ENCODE results near the gene DEGS1. TPM values are rescaled to one million over a fixed set of nuclear protein-coding genes. Genes with fewer than 3 reads are reported as not detected.

DEGS1 gene
- total and polyA plus RNA-seq, 8 donors: 9.0 to 22.7 (median 11.0) TPM

DNA sequence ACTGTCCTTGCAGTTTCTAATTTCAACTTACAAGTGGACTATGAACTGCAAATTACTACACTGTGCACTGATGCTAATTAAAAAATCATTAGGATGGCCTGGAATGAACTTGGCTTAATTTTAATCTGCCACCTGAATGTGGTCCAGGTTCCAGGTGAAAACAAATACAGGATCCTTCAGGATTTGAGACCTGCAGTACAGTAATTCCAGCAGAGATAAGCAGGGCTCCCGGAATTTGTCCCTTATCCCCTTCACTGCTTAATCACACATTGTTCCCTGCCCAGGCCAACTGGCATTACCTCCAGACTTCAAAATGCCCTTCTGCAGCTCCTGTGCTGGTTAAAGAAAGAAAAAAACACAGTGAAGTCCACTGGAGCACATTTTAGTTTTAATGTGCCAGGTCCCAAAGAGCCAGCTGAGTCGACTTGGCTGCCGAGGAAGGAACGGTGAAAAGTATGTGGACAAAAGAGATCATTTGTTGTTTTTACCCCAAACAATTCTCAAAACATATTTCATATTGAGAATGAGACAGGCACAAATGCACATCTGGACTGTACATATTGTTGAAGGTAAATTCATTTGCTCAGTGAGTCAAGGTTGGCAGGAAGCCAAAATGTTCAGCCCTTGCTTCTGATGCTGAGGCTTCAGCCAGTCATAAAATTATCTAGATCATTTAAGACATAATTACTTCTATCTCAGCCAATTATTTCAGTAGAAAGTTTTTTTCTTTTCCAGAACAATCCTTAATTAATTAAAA is 28.3 kb downstream of the DEGS1 start:
- peak in 4 of 6 donors; percentile 33 to 50 (median 36) for DNase-seq
- intact Hi-C loops (cut with DNase I): no loop called here
- peaks cover 0 to 18% (median 0%) of the 10 kb centered on the region in 3 donors for H3K4me1 ChIP-seq

GRCh38 chr1:224212618-224213061 is 29.6 kb downstream of the DEGS1 start:
- no peak for TF ChIP-seq CTCF (IDR thresholded peaks at IDR 0.05)
- H3K27ac ChIP-seq: no peak overlapping the region

More for the DNA sequence above, 28.3 kb downstream of the DEGS1 start:
- FAIRE-seq (no peak), ATAC-seq (peak; percentile 60 to 88 (median 66))
- TF ChIP-seq CTCF (IDR thresholded peaks at IDR 0.05): no peak
- Histone ChIP-seq H3K27ac (peak overlapping the region in 2 of 4 donors; percentile 27 to 34), H3K36me3 (no peaks in the 10 kb centered on the region), H3K9me3 (no peaks in the 10 kb centered on the region), H3K4me3 (no peak overlapping the region), H3K27me3 (no peaks in the 10 kb centered on the region)
- 8 to 15% methylated on average over 4 of the region's 4 CpGs for WGBS, 2 donors

DNA sequence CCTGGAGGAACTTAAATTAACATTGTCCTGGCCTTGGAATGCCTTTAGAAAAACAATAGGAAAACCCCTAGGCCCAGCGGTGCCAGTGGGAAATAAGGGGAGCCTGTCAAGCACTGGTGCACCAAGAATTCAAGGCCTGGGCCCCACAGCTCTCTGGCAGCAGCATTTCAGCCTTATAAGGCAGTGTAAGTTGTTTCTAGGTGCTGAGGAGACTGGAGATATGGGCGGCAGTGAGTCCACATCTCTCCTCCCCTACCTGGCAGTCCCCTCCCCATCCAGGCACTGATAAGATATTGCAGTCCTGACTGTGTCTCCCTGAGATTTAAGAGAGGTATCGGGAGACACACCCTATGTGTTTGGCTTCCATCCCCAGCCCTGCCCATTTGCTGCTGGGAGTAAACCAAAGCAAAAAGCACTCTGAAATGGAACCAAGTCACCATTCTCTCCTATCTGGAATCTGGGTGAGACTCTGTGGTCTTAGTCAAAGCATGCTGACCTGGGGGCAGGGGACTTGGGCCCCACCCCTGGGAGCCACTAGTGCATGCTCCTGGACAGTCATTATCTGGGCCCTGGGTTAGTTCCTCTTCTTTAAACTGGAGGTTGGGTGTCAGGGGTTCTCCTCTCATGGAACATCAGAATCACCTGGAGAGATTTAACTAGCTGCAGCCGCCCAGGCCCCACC is 30.5 kb downstream of the DEGS1 start:
- DNase-seq (peak in 1 of 6 donors; percentile 34), ATAC-seq (peak in 2 of 4 donors; percentile 45 to 81), FAIRE-seq (no peak)
- WGBS, 2 donors: 72 to 74% methylated on average over 4 of the region's 4 CpGs
- no peak for TF ChIP-seq CTCF (IDR thresholded peaks at IDR 0.05)
- no peak overlapping the region for H3K4me3 ChIP-seq
- no peaks in the 10 kb centered on the region for H3K27me3 ChIP-seq
- H3K27ac ChIP-seq: no peak overlapping the region
- peaks cover 0 to 18% (median 0%) of the 10 kb centered on the region in 3 donors for H3K4me1 ChIP-seq
- no peaks in the 10 kb centered on the region for H3K36me3 ChIP-seq
- intact Hi-C loops (cut with DNase I): no loop called here
- no peaks in the 10 kb centered on the region for H3K9me3 ChIP-seq

More at GRCh38 chr1:224212618-224213061, 29.6 kb downstream of the DEGS1 start:
- Histone ChIP-seq H3K4me3 (no peak overlapping the region), H3K4me1 (peaks cover 0 to 18% (median 0%) of the 10 kb centered on the region in 3 donors), H3K9me3 (no peaks in the 10 kb centered on the region), H3K27me3 (no peaks in the 10 kb centered on the region), H3K36me3 (no peaks in the 10 kb centered on the region)
- no peak for FAIRE-seq
- ATAC-seq: peak in 1 of 4 donors; percentile 11
- intact Hi-C loops (cut with DNase I): no loop called here
- DNase-seq: no peak
- WGBS, 2 donors: 86 to 95% methylated on average over 13 of the region's 13 CpGs

DNA sequence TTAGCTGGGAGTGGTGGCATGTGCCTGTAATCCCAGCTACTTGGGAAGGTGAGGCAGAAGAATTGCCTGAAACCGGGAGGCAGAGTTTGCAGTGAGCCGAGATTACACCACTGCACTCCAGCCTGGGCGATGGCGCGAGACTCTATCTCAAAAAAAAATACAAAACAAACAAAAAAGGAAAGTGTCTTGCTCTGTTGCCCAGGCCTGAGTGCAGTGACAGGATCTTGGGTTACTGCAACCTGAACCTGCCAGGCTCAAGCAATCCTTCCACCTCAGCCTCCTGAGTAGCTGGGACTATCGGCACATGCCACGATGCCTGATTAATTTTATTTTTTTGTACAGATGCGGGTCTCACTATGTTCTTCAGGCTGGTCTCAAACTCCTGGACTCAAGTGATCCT is 33.3 kb downstream of the DEGS1 start:
- Histone ChIP-seq H3K27ac (no peak overlapping the region), H3K27me3 (no peaks in the 10 kb centered on the region), H3K9me3 (no peaks in the 10 kb centered on the region), H3K36me3 (no peaks in the 10 kb centered on the region), H3K4me1 (peaks cover 0 to 13% (median 0%) of the 10 kb centered on the region in 3 donors), H3K4me3 (no peak overlapping the region)
- ATAC-seq (no peak), FAIRE-seq (no peak), DNase-seq (no peak)
- intact Hi-C loops (cut with DNase I): no loop called here
- TF ChIP-seq CTCF (IDR thresholded peaks at IDR 0.05): no peak
- WGBS, 2 donors: 91 to 92% methylated on average over 8 of the region's 8 CpGs
